Measurements from ENCODE around the gene MAMDC4.
"Not testable (repeated sequence)": the region's sequence is repeated elsewhere in the genome, so short reads cannot be mapped to it uniquely, and the experiment has no call there.

MAMDC4 gene

GRCh38 chr9:136858452-136858843 lies 6.3 kb downstream of the MAMDC4 start:
- in situ Hi-C loops (cut with HindIII; ENCODE audit: low sequenced_read_pairs) = no loop called here

DNA sequence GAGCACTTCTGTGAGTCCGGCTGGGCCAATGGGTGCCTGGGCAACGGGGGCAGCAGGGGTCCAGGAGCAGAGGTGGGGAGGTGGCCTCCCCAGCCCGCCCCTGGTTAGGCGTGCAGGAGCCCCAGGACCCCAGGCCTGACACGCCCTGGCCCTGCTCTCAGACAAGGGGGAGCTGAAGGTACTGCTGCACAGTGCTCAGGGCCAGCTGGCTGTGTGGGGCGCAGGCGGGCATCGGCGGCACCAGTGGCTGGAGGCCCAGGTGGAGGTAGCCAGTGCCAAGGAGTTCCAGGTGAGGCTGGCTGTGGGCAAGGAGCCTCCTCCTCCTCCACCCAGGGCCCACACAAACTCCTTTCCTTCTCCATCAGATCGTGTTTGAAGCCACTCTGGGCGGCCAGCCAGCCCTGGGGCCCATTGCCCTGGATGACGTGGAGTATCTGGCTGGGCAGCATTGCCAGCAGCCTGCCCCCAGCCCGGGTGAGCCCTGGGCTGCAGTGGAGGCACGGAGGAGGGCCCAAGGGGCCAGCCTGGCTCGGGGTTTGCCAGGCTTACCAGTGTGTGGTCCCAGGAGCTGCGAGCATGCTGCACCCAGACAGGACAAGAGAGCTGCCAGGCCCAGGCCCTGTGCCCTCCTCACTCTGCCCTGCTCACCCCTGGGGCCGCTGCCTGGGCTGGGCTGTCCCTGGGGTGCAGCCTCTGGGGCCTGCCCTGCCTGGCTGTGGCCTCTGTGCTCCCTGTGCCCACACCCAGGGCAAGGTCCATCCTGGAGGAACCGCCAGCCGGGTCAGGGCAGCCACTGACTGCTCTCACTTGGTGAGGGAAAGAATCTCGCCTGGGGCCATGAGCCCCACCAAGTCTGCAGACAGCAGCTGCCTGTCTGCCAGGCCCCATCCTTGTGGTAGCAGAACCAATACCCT lies 7.0 kb downstream of the MAMDC4 start:
- in situ Hi-C loops (cut with HindIII; ENCODE audit: low sequenced_read_pairs) = no loop called here

DNA sequence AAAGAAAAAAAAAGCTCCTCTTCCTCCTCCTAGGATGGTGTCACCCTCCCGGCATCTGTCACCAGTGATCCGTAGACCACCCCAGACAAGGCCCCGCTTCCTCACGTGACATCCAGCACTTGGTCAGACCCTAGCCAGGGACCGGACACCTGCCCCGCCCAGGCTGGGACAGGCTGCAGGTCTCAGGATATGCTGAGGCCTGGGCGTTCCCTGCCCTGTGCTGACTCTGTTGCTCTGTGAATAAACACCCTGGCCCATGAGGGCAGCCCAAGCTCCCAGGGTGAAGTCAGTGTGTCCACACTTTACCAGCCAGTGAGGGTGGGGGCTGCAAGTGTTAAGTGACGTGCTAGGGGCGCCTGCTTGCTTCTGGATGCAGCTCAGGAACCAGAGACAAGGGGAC lies 8.4 kb downstream of the MAMDC4 start:
- in situ Hi-C loops (cut with HindIII; ENCODE audit: low sequenced_read_pairs) = no loop called here

- in situ Hi-C loops (cut with HindIII; ENCODE audit: low sequenced_read_pairs) = no loop called here
These were observed 9.1 kb downstream of the MAMDC4 start for GRCh38 chr9:136860933-136861873.

- in situ Hi-C loops (cut with HindIII; ENCODE audit: low sequenced_read_pairs) = no loop called here
These were observed 9.8 kb downstream of the MAMDC4 start for GRCh38 chr9:136861874-136862457.

- in situ Hi-C loops (cut with HindIII; ENCODE audit: low sequenced_read_pairs) = no loop called here
These were observed 10.9 kb downstream of the MAMDC4 start for GRCh38 chr9:136862849-136863622.

DNA sequence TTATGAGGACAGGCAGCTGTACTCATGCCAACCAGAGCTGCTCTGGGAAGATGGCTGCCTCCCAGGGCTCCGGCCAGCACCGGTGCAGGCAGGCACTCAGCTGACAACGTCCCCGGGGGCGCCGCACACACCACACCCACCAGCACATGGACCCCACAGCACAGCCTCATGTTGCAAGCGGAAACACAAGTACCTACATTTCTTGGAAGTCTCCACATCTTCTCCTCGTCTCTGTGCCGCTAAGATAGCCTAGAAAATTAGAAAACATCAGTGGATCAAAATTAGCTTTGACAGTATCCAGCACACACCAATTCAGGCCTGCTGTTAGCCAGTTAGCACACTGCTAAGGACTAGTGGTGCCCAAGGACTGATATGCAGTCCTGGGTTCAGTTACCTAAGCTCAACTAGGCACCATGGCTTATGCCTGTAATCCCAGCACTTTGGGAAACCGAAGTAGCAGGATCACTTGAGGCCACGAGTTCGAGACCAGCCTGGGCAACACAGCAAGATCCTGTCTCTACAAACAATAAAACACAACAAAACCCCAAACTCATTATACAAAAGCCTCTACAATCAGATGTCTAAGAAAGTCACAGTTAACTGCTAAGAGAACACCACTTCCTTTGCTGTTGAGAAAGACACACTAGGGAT lies 11.6 kb downstream of the MAMDC4 start:
- in situ Hi-C loops (cut with HindIII; ENCODE audit: low sequenced_read_pairs) = no loop called here

GRCh38 chr9:136865041-136865767 lies 13.1 kb downstream of the MAMDC4 start:
- in situ Hi-C loops (cut with HindIII; ENCODE audit: low sequenced_read_pairs) = no loop called here

- in situ Hi-C loops (cut with HindIII; ENCODE audit: low sequenced_read_pairs) = no loop called here
These were observed 13.6 kb downstream of the MAMDC4 start for GRCh38 chr9:136865768-136866103.

DNA sequence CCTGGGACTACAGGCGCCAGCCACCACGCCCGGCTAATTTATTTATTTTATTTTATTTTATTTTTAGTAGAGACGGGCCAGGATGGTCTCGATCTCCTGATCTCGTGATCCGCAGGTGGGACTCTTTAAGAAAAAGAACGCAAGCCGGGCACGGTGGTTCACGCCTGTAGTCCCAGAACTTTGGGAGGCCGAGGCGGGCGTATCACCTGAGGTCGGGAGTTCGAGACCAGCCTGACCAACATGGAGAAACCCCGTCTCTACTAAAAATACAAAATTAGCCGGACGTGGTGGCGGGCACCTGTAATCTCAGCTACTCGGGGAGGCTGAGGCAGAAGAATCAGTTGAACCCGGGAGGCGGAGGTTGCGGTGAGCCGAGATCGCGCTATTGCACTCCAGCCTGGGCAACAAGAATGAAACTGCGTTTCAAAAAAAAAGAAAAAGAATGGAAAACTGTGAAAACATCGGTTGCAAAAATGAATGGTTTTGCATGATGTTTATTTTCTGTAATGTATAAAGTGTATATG lies 14.8 kb downstream of the MAMDC4 start:
- in situ Hi-C loops (cut with HindIII; ENCODE audit: low sequenced_read_pairs) = not testable (repeated sequence)

DNA sequence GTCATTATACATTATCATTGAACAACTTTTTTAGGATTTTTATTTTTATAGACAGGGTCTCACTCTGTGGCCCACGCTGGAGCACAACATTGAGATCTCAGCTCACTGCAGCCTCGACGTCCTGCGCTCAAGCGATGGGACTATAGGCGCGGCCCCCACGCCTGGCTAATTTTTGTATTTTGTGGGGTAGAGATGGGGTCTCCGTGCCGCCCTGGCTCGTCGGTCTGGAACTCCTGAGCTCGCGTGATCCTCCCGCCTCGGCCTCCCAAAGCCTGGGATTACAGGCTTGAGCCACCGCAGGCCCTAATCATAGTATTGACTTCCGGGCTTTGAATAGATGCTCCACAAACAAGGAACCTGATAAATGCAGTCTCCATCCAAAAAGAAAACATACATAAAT lies 15.3 kb downstream of the MAMDC4 start:
- in situ Hi-C loops (cut with HindIII; ENCODE audit: low sequenced_read_pairs) = no loop called here

DNA sequence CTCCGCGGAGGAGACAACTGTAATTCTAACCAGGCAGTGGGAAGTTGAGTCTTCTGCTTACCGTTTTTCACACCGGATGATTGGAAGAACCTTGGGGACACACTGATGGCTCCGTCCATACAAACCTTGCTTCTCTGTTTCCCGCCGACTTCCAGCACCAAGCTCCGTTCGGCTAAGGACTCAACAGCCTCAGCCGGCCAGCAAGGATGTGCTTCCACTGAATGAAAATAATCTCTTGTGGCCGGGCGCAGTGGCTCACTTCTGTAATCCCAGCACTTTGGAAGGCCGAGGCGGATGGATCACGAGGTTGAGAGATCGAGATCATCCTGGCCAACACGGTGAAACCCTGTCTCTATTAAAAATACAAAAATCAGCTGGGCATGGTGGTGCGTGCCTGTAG lies 15.8 kb downstream of the MAMDC4 start:
- in situ Hi-C loops (cut with HindIII; ENCODE audit: low sequenced_read_pairs) = no loop called here

DNA sequence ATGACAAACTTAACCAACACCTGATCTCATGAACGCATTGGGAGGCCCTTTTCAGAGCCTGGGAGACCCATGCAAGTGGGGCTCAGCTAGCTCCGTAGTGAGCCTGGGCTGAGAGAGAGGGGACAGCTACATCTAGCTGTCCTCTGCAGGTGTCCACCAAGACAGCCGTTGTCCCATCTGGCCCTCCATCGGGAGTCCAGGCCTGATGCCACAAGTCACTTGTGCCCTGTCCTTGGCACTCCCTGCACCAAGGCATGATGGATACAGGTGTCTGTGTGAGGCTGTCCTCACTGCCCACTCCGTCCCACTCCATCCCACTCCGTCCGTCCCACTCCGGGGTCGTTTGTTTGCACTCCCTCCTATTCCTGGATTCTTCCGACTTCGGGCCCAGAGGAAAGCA lies 16.5 kb downstream of the MAMDC4 start:
- in situ Hi-C loops (cut with HindIII; ENCODE audit: low sequenced_read_pairs) = no loop called here

DNA sequence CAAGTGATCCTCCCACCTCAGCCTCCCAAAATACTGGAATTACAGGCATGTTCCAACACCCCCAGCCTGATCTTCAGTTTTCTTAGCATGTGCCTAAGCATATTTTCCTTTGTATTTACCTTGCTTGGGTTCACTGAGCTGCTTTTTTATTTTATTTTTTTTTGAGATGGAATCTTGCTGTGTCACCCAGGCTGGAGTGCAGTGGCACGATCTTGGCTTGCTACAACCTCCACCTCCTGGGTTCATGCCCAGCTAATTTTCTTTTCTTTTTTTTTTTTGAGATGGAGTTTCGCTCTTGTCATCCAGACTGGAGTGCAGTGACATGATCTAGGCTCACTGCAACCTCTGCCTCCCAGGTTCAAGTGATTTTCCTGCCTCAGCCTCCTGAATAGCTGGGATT lies 17.5 kb downstream of the MAMDC4 start:
- in situ Hi-C loops (cut with HindIII; ENCODE audit: low sequenced_read_pairs) = not testable (repeated sequence)

DNA sequence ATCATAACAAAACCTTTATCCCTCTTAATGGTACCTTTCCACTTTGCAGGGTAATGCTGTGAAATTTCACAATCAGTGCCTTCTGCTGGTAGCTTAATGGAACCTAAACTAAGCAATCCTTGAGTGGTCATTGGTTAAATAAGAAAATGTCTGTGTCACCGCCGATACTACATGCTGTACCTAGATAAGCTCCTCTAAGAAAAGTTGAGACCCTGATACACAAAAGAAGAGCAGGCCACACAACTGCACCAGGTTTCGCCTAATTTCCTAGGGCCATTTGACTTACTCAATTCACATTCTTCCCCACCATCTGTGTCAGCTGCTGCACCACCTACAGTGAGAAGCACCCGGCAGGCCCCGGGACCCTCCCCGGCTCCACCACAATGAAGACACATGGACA lies 23.0 kb downstream of the MAMDC4 start:
- in situ Hi-C loops (cut with HindIII; ENCODE audit: low sequenced_read_pairs) = no loop called here

GRCh38 chr9:136876476-136876875 lies 24.3 kb downstream of the MAMDC4 start:
- in situ Hi-C loops (cut with HindIII; ENCODE audit: low sequenced_read_pairs) = no loop called here

DNA sequence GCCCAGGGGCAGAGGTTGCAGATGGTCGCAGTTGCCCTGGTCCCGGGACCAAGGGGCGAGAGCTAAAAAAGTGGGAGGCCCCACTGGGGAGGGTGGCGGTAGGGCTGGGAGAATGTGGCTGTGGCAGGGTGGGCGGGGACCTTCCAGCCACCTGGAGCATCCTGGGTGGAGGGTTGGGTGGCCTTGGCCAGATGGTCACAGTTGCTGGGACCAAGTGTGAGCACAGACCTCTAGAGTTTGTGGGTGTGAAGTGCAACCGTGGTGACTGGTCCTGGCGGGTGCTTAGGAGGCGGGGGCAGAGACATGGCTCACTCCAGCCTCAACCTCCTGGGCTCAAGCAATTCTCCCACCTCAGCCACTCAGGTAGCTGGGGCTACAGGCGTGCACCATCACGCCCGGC lies 28.5 kb downstream of the MAMDC4 start:
- in situ Hi-C loops (cut with HindIII; ENCODE audit: low sequenced_read_pairs) = no loop called here

- in situ Hi-C loops (cut with HindIII; ENCODE audit: low sequenced_read_pairs) = no loop called here
These were observed 29.6 kb downstream of the MAMDC4 start for GRCh38 chr9:136881691-136882108.

All from endothelial cell of hepatic sinusoid (primary cell).